ENCODE data around the gene TRAF1.

The TRAF1 gene

DNA sequence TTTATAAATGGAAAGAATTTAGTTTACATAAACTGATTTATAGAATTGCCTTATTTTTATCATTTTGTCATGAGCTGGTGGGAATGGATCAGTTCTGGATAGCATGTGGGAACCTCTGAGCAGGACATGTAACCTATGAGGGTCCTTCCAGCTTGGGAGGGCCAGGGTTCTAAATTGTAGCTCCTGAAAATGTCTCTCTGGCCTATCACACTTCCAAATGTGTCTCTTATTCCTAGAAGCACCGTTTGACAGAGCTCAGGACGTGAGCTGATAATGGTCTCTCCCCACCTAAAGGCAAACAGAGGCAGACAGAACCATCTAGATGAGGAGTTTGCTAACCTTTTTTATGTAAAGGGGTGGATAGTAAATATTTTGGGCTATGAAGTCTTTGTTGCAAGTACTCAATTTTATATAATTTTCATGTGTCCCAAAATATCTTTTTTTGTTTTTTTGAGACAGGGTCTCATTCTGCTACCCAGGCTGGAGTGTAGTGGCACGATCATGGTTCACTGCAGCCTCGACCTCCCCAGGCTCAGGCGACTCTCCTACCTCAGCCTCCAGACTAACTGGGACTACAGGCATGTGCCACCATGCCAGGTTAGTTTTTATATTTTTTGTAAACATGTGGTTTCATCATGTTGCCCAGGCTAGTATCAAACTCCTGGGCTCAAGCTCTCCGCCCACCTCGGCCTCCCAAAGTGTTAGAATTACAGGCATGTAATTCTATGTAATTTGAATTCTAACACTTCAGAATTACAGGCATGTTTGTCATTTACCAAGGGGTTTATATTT lies 4.0 kb downstream of the TRAF1 start:
- no peak for DNase-seq

DNA sequence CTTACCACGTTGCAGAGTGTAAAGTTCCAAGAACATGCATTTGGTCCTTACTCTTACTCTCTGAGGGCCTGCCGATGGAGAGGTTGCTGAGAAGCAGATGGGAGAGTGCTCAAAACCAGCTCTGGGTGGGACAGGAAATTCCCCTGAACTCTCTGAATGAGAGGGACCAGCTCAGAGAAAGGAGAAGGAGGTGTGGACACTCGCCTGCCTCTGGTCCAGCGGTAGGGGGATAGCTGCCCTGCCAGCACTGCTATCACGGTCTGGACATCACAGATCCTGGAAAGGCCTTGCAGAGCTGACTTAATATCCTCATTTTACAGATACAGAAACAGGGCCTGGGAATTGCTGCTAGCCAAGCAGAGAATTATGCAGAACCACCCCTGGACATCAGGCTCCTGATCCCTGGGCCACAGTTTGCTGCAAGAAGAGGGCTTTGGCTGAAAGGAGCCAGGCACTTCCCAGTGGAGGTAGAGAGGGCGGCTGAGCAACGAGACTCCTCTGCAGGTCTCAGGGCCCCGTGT lies 4.9 kb downstream of the TRAF1 start:
- DNase-seq = no peak

DNA sequence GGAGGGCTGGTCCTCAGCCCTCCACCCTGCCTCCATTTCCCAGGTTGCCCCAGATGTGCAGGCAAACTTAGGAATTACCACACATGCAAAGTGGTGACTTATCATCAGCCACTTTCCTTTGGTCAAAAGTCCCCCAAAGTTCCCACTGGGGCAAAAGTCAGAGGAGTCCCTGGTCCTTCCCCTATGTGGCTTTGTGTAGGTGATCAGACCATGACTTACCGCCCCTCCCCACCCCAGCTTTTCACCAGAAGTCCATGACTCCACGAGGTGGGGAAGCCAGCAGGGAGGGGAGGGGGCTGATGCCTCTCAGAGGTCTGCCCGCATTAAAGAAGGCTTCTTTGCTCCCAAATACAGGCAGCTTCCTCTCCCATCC lies 5.8 kb downstream of the TRAF1 start:
- DNase-seq = peak; percentile 52

DNA sequence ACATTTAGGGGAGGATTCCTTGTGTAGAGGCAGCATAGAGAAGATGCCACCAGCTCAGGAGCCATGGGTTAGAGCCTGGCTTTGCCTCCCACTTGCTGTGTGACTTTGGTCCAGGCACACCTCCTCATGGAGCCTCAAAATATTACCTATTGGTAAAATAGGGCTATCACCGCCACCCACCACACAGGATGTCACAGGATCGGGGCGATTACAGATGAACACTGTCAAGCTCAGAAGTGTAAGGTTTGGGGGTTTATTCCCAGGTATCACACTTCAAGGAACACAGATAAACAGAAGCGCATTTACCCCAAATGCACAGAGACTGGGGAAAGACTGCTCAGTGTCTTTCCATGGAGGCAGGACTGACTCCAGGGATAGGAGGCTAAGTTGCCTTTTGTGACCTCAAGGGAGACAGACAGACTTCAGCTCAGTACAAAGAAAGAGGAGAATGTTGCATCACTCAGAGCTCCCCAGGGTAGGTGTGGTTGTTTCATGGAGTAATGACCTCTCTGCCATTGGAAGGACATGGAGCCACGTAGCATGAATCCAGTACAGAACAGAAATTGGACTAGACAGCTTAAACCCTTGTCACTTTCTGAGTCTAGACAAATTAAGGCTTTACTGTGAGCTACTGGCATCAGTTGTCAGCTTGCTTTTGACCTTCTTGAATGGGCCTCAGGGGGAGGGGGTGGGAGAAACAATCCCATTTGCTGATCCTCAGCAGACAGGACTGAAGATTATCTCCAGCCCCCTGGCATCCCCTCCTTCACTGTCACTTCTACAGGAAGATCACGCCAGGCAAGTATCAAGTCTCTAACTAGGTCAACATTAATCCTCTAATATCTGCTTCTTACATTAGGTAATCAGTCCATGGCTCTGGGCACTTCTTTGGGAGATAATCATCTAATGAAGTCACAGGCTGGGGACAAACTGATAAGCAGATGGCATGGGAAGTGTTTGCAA lies 6.5 kb downstream of the TRAF1 start:
- peak; percentile 49 for DNase-seq

DNA sequence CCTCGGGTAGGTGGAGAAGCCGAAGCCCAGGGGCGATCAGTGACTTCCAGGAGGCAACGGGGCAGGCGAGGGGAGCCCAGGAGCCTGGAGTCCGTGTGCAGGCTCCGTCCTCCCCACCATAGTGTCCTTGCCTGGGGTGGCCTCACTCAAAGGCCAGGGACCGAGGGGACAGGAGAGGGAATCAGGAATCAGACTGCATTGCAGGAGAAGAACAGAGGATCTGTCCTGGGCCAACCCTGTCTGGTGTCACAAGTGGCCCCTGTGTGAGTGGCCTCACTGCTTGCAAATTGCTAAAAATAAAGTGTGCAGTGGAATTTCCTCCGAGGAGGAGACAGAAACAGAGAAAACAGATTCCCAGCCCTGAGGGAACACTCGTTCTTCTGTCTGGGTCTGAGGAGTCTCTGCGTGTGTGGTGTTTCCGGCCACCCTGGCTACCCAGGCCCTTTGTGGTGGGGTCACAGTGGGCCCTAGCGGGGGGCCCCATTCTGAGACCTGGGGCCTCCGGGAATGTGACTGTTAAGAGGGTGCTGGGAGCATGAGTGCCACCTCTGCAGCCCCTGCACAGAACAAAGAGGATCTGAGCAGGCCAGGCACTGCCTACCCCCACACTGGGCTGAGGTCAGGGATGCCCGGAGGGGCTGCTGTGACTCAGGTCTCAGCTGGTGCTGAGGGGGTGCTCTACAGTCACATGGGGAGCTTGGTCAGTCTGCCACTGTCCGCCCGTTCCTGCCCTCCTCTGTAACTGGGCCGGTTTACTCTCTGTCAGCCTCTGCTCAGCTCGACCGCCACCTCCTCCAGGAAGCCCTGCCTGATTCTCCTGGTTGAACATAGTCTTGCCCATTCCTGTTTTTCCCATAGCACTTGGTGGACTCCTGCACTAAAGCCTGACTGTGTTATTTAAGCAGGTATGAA lies 7.4 kb downstream of the TRAF1 start:
- DNase-seq = no peak

DNA sequence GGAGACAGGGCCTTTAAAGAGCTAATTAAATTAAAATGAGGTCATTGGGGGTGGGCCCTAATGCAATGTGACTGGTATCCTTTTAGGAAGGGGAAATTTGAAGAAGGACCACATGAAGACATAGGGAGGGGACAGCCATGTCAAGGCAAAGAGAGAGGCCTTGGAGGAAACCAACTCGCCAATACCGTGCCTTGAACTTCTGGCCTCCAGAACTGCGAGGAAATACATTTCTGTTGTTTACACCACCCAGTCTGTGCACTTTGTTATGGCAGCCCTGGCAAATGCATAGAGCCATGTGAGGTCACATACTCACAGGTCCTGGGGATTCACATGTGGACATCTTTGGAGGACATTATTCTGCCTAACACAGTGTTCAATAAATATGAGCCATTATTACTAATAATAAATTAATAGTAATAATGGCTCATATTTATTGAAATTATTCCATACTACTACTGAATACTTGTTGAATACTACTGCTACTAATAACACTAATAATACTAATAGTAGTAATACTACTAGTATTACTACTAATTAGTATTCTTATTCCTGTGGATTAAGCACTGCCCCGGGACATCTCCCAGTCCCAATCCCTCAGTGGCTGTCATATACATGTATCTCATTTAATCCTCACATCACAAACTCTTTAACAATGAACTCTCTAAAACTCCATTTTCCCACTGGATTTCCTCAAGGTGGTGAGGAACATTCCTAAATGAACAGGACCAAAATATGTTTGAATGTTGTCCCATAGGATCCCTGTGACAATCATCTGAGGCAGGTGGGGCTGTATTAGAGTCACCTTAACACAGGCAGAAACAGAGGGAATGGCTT lies 8.4 kb downstream of the TRAF1 start:
- DNase-seq = no peak

DNA sequence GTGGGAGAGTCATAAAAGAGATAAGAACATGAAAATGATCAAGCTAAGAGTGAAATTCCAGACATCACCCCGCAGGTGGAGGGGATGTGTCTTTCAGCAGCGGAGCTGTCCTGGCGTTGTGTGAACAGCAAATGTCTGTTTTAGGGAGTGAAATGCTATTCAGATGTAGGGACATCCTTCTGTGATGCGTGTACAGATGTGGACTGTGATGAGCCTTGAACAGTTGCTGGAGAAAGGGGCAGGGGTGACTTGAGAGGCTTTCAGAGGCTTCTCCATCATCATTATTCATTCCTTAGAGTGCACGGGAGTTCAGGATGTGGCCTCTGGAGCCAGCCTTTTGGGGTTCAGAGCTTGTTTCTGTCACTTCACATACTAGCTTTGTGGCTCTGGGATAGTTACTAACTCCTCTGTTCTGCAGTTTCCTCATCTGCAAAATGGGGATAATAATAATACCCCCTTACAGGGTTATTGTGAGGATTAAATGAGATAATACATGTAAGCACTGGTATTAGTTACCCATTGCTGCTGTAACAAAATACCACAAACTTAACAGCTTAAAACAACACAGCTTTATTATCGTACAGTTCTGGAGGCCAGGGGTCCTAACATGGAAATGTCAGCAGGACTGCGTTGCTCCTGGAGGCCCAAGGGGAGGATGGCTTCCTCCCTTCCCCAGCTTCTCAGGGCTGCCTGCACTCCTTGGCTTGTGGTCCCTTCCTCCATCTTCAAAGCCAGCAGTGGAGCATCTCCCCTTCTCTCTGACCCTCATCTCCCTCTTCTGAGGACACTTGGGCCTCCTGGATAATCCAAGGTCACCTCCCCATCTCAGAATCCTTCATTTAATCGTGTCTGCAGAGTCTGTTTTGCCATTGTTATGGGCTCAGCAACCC lies 9.4 kb downstream of the TRAF1 start:
- DNase-seq = no peak

DNA sequence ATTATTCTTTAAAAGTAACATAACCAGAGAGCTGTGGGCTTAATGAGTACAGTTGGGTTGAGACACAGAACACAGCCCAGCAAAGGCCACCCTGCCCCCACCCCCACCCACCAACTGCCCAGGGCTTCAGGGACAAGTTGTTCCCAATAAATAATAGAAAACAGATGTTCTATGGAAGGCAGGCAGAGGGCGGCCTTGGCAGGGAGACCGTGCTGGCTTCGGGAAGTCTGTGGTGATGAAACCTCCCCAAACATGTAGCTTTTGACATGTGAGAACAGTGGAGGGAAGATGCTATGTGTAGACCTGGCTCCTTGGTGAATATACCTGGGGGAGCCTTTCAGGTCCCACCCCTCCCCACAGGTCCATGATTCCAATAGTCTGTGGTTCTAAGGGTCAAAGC lies 10.0 kb downstream of the TRAF1 start:
- no peak for DNase-seq

DNA sequence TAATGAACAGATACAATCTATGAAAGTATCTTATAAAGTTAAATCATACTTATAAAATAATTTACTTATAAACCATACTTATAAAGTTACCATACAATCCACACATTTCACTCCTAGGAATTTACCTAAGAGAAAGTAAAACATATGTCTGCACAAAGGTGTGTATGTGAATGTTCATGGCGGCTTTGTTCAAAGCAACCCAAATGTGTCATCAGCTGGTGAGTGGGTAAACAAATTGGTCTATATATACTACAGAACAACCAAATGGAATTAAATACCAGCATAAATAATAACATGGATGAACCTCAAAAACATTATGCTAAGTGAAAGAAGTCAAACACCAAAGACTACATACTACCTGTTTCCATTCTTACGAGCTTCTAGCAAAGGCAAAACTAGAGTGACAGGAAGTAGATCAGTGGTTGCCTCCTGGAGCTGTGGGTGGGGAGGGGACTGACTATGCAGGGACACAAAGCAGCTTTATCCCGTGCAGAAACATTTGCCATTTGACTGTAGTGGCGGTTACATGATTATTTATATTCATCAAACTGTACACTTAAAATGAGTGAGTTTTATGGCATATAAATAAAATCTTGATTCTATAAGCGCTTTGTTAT lies 10.6 kb downstream of the TRAF1 start:
- peak; percentile 62 for DNase-seq

DNA sequence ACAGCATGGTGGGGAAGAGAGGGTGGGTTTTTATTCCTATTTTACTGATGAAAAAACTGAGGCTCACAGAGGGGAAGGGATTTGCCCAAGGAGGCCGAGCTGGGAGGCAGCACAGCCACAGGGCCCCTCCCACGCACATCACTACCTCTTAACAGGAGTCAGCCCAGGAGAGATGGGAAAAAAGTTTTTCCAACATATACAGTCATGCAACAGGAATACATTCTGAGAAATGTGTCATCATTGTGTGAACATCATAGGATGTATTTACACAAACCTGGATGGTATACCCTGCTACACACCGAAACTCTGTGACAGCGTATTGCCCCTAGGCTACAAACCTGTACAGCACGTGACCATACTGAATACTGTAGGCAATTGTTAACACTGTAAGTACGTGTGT lies 11.6 kb downstream of the TRAF1 start:
- no peak for DNase-seq

DNA sequence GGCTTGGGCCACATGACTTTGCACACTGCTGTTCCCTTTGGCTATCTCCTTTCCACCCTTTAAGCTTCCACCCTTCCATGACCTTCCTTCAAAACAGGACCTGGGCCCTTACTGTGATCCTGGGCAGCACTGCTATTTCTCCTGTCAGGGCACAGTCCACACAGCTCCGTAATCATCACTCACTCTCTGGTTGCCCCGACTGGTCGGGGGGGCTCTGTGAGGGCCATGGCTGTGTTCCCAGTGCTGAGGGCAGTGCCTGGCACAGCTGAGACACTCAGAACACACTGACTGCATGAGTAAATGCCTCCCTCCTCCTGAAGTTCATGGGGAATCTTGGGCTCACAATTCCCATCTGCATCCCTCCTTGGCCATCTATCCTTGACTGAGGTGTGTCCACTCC lies 12.2 kb downstream of the TRAF1 start:
- no peak for DNase-seq

DNA sequence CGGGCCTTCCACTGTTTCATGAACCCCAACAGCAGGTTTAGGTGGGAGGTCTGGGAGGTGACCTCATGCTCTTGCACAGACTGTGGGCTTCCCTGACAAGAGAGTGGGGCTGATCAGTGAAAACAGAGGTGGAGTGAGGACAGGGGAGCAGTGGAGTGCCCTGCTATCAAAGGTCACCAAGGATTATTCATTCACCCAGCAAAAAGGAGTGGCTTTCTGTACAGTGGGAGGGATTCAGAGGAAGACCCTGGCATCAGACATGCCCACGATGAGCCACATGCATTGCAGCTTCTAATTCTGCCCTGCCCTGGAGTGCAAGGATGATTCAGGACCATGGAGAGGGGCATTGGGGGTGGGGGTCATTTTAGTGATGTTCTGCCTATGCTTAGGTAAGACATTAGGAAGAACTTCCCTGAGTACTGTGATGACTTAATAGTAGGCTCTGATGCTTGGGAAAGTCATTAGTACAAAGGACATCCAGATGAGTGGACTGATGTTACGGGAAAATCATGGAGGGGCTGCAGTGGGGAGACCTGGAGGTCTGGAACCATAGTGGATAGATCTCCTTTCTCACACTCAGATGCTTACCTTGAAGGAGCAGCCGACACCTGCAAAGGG lies 12.8 kb downstream of the TRAF1 start:
- no peak for DNase-seq

DNA sequence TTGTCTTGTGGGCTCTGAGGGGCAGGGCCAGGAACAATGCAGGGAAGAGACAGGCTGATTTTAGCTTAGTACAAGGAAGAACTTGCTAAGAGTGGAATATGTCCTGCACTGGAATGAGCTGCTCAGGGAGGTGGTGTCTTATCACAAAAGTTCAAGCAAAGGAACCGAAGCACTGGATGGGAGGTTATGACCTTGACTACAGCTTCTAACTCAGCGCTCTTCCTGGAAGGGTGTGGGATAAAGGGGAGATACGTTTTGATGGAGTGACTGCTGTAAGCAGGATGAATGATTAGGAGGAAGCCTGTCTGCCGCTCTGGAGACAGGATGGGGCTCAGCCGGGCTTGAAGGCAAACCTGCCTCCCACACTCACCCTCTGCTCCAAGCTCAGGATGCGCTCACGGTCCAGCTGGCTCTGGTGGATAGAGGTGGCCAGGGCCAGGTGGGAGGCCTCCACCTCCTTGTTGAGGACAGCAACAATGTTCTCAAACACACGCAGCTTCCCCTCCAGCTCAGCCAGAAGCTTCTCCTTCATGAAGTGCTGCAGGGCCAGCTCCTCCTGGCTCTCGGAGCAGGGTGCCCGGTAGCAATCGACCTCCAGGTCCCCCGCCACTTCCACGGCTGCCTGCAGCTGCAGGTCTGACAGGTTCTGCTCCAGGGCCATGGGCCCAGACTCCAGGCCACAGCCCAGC lies 13.5 kb downstream of the TRAF1 start:
- no peak for DNase-seq

DNA sequence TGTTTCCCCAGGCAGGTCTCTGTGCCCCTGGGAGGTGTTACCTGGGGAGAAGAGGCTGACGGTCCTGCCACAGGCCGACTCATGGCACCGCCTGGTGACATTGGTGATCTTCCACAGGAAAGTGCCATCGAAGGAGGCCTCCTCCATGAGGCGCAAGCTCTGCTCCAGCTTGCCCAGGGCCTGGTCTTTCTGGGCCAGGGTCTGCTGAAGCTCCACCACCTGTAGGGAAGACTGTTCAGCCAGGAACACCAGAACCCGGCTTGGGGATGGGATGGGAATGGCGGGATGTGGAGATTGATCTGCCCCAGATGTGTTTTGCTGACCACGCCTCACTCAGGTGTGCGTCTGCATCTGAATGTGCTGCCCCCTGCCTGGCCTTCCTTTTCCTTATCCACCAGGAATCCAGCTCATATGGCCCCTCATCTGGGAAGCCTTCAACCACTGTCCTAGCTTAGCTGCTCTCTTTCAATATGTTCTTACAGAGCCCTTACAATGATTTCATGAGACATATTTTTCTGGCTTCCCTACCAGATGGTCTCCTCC lies 15.2 kb downstream of the TRAF1 start:
- no peak for DNase-seq

DNA sequence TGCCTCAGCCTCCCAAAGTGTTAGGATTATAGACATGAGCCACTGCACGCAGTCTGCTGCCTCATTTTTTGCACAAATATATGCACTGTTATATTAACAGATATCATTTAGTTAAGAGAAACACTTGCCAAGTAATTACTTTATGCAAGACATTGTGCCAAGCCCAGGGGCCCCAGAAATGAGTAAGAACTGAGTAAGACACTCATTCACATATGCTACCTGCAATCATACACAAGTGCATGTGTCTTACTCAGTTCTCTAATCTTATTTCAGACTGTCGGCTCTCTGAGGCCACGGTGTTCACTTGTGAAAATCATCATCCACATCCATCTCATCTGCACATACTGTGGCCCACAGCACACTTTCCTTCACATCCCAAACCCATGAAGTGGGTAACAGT lies 16.0 kb downstream of the TRAF1 start:
- DNase-seq = no peak

DNA sequence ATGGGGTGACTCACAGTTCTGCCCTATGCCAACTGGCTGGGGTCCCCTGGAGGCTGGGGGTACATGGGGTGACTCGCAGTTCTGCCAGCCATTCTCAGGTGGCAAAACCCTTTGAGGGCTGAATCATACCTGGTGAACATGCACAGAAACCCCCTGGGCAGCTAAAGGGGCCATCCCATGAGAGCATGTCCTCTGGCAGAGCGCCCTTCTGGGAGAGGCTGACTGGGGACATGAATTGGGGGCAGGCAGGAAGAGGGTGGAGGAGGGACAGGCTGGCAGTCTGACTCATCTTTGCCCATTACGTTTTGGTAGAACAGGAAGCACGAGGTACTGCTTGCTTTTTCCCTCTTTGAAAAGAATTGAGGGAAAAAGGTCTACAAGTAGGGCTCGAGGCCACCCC lies 16.7 kb downstream of the TRAF1 start:
- DNase-seq = peak; percentile 86

DNA sequence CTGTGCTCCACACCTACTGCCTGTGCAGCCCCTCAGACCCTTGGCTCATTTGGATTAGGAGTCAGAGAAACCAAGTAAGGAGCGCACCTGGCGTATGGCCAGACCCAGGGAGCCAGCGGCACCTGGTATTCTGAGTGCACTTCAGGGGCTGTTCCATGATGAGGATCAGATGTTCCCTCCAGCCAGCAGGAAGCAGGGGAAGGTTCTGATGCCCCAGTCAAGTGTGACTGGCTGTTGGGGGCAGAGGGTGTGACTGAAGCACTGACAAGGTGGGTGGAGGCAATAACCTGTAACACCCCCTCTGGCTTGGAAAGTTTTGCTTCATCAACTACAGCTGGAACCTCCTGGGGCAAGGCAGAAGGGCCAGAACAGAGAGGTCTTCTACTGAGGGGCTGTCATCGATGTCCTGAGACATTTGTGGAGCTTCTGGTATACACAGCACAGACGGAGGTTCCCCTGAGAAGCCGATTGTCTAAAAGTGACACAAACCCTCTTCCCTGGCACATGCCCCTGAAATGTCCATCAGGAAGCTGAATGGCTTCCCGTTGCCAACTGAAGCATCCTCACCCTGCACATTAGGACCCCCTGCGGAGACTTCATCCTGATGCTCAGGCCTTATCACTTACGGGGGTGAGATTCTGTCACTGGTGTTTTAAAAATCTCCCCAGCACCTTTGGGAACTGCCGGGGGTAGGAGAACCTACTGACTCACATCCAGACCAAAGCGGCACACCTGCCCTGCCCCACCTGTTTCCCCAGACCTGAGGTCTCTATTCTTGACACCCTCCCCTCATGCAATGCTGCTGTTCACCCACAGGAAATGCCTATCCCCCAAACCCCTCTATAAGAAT lies 21.1 kb downstream of the TRAF1 start:
- DNase-seq = peak; percentile 51

DNA sequence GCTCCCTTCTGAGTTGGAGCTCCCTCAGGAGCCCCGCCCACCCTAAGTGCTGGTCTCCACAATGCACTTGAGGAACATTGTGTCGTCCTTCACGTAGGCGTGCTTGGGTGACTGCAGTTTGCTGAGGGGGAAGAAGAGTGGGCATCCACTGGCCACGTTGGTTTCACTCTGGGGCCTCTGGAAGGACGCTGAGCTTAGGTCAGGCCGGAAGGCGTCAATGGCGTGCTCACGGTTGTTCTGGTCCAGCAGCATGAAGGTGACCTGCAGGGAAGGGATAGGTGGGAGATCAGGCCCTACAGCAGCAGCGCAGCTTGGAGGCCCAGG lies 21.7 kb downstream of the TRAF1 start:
- no peak for DNase-seq
